ENCODE data around the gene ANKRD17.

DNA sequence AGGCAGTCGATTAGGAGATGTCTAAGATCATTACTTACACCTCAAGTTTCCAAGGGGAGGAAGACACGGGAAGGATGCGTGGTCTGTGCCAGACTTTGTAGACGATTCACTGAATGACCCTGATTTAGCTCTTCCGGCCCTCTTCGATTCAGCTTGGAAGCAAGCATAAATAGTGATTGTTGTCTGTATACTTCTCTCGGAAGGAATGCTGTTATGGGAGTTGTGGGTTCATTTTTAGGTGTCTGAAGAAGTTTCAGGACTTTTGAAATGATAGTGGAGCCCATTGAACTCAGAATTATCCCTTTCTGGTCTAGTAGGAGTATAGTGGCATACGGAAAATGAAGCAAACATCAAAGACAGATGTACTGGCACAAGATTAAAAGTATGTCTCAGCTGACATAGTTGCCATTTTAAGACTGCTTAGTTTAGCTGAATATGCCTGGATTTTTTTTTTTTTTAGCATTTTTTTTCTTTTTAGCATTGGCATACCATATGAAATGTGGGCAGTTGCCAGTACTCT lies 1.0 kb upstream of the ANKRD17 start:
- TF ChIP-seq, protein P1, sequence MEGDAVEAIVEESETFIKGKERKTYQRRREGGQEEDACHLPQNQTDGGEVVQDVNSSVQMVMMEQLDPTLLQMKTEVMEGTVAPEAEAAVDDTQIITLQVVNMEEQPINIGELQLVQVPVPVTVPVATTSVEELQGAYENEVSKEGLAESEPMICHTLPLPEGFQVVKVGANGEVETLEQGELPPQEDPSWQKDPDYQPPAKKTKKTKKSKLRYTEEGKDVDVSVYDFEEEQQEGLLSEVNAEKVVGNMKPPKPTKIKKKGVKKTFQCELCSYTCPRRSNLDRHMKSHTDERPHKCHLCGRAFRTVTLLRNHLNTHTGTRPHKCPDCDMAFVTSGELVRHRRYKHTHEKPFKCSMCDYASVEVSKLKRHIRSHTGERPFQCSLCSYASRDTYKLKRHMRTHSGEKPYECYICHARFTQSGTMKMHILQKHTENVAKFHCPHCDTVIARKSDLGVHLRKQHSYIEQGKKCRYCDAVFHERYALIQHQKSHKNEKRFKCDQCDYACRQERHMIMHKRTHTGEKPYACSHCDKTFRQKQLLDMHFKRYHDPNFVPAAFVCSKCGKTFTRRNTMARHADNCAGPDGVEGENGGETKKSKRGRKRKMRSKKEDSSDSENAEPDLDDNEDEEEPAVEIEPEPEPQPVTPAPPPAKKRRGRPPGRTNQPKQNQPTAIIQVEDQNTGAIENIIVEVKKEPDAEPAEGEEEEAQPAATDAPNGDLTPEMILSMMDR (IDR thresholded peaks at IDR 0.05), result no peak
- no peak for TF ChIP-seq EZH2 (IDR thresholded peaks at IDR 0.05)
- no peak for TF ChIP-seq EZH2phosphoT487 (IDR thresholded peaks at IDR 0.05)

Measured in neural progenitor cell (in vitro differentiated cells).